Mesothelial cell of epicardium (in vitro differentiated cells): ENCODE data around the gene LRRC8A. TPM values are rescaled to one million over a fixed set of nuclear protein-coding genes. Genes with fewer than 3 reads are reported as not detected.
"Not testable (repeated sequence)": the region's sequence is repeated elsewhere in the genome, so short reads cannot be mapped to it uniquely, and the experiment has no call there.

ENCODE experiments used
- DNase-seq, 2 experiments: peaks; one replicate each; pipeline ENCODE4 v3.0.0; 2021; ENCODE audit warnings: low spot score in 2 of 2; ENCODE audit not compliant: unreplicated experiment in 2 of 2
- H3K27ac Mint-ChIP-seq: 2 replicates; pipeline ENCODE4 v1.8.0; 2021; ENCODE audit warnings: mixed read lengths
- H3K27me3 Mint-ChIP-seq: 2 replicates; pipeline ENCODE4 v1.8.0; 2021; ENCODE audit warnings: low read depth, mixed read lengths
- H3K36me3 Mint-ChIP-seq: 2 replicates; pipeline ENCODE4 v1.8.0; 2021; ENCODE audit warnings: mixed read lengths
- H3K4me1 Mint-ChIP-seq: 2 replicates; pipeline ENCODE4 v1.8.0; 2021; ENCODE audit warnings: mixed read lengths
- H3K4me3 Mint-ChIP-seq: 2 replicates; pipeline ENCODE4 v1.8.0; 2021; ENCODE audit warnings: mild to moderate bottlenecking, moderate library complexity, mixed read lengths
- H3K9me3 Mint-ChIP-seq: 2 replicates; pipeline ENCODE4 v1.8.0; 2021; ENCODE audit warnings: mixed read lengths
- total RNA-seq: library from RNA; stranded (reverse); gene quantifications from 3 replicates; pipeline ENCODE4 v1.2.1, GENCODE V29; 2021
- TF ChIP-seq, protein P1 (sequence below): fragments of 200-600 bp; sonication (generic); IDR thresholded peaks from one replicate; pipeline ENCODE4 v1.5.0; 2021; ENCODE audit warnings: antibody characterized with exemption; ENCODE audit not compliant: unreplicated experiment

Gene LRRC8A
- total RNA-seq, 1 donor from 2014 or later = 35.9 TPM

GRCh38 chr9:128937310-128938165 lies 55.6 kb downstream of the LRRC8A start:
- TF ChIP-seq, protein P1, sequence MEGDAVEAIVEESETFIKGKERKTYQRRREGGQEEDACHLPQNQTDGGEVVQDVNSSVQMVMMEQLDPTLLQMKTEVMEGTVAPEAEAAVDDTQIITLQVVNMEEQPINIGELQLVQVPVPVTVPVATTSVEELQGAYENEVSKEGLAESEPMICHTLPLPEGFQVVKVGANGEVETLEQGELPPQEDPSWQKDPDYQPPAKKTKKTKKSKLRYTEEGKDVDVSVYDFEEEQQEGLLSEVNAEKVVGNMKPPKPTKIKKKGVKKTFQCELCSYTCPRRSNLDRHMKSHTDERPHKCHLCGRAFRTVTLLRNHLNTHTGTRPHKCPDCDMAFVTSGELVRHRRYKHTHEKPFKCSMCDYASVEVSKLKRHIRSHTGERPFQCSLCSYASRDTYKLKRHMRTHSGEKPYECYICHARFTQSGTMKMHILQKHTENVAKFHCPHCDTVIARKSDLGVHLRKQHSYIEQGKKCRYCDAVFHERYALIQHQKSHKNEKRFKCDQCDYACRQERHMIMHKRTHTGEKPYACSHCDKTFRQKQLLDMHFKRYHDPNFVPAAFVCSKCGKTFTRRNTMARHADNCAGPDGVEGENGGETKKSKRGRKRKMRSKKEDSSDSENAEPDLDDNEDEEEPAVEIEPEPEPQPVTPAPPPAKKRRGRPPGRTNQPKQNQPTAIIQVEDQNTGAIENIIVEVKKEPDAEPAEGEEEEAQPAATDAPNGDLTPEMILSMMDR = no peak
- Mint-ChIP-seq H3K4me3 (no peak overlapping the region), H3K27me3 (no peaks in the 10 kb centered on the region), H3K4me1 (no peaks in the 10 kb centered on the region), H3K27ac (no peak overlapping the region), H3K36me3 (no peaks in the 10 kb centered on the region), H3K9me3 (no peaks in the 10 kb centered on the region)
- DNase-seq = no peak

- DNase-seq = no peak
- no peaks in the 10 kb centered on the region for H3K27me3 Mint-ChIP-seq
- no peaks in the 10 kb centered on the region for H3K36me3 Mint-ChIP-seq
- H3K4me3 Mint-ChIP-seq = no peak overlapping the region
- TF ChIP-seq, protein P1 = no peak
- H3K9me3 Mint-ChIP-seq = no peaks in the 10 kb centered on the region
- H3K4me1 Mint-ChIP-seq = no peaks in the 10 kb centered on the region
- H3K27ac Mint-ChIP-seq = no peak overlapping the region
Observed at GRCh38 chr9:128940271-128940921, 58.5 kb downstream of the LRRC8A start.

DNA sequence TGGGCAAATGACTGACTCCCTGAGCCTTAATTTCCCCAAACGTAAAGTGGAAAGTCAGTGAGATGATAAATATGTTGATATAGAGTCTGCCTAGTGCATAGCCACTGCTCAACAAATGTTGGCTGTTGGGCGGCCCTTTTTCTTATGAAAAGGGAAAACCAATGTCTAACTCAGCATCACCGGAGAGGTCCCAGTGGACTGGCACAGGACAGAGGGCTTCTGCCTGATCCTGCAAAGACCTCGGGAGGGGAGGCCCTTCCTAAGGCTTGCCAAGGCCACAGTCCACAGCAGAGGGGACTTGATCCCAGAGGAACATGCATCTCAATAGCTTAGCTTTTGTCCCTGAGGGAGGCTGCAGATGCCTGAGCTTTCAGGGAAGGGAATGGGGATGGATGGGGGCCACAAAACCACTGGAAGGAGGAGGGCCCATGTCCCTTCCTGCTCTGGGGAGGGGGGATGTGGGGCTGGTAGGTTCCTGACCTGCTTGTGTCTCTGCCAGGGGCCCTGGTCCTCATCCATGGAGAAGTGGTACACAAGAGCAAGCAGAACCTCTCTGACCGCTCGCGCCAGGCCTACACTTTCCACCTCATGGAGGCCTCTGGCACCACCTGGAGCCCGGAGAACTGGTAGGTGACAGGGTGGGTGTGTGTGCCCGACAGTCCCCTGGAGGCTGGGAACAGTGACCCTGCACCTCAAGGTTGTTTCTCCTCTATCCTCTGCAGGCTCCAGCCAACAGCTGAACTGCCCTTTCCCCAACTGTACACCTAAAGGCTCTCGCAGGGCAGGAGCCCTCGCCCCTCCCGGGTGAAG lies 59.2 kb downstream of the LRRC8A start:
- DNase-seq = no peak
- no peak overlapping the region for H3K4me3 Mint-ChIP-seq
- peaks cover 5% of the 10 kb centered on the region for H3K36me3 Mint-ChIP-seq
- H3K4me1 Mint-ChIP-seq = peaks cover 7% of the 10 kb centered on the region
- no peaks in the 10 kb centered on the region for H3K9me3 Mint-ChIP-seq
- TF ChIP-seq, protein P1 = no peak
- H3K27me3 Mint-ChIP-seq = no peaks in the 10 kb centered on the region
- no peak overlapping the region for H3K27ac Mint-ChIP-seq

DNA sequence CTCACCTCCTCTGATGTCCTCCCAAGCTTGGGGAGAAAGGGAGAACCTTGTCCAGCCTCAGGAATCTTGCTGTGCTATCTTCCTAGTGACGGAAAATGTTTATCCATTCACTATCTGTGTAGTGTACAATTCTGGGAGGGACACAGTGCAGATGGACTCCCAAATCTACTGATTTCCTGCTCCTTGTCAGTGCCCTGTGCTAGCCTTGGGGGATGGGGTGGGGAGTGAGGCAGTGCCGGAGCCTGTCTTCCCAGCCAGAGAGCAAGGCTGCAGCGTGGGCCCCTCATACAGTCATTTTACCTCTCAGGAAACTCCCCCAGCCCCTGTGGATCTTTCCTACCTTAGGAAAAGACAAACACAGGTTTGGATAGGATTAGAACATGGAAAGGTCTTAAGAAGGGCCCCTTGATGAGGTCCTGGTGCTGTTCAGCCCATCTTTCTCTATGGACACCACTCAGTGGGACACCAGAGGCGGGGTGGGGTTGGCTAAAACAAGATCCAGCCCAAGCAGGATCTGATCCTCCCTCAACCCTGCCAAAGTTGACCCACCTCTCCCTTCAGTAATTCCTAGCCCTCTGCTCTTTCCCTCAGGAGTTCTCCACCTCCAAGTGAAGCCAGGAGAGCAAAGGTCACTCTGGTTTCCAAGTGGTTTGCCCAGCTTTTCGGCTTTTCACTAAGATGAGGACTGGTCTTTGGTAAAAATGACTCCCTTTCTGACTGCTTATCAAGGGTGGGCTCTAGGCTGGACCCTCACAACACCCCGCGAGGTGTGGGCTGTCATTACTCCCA lies 62.1 kb downstream of the LRRC8A start:
- H3K36me3 Mint-ChIP-seq = peaks cover 7% of the 10 kb centered on the region
- H3K27me3 Mint-ChIP-seq = no peaks in the 10 kb centered on the region
- H3K9me3 Mint-ChIP-seq = no peaks in the 10 kb centered on the region
- no peak overlapping the region for H3K4me3 Mint-ChIP-seq
- no peak for DNase-seq
- peak overlapping the region; percentile 25 for H3K27ac Mint-ChIP-seq
- H3K4me1 Mint-ChIP-seq = peaks cover 19% of the 10 kb centered on the region
- TF ChIP-seq, protein P1 = no peak

DNA sequence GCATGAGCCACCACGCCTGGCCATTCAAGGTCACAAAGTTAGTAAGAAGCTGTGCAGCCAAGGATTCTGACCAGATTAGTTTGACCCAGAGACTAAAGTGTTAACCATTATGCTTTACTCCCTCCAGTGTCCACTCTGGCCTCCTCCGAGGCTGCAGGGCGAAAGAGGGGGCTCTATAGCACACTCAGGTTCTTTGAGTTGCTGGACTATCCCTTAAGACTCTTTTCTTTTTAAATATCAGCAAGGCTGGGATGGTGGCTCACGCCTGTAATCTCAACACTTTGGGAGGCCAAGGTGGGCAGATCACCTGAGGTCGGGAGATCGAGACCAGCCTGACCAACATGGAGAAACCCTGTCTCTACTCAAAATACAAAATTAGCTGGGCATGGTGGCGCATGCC lies 63.0 kb downstream of the LRRC8A start:
- not testable (repeated sequence) for H3K27ac Mint-ChIP-seq, H3K36me3 Mint-ChIP-seq, H3K9me3 Mint-ChIP-seq, H3K27me3 Mint-ChIP-seq, DNase-seq, H3K4me3 Mint-ChIP-seq
- H3K4me1 Mint-ChIP-seq = peaks cover 19% of the 10 kb centered on the region
